Daoy (cell line): Measurements from ENCODE around the gene SLC49A3. TPM values are rescaled to one million over a fixed set of nuclear protein-coding genes. Genes with fewer than 3 reads are reported as not detected.

Experiments used
- DNase-seq: peaks from one replicate; pipeline ENCODE4 v3.0.0-alpha.2; 2015; ENCODE audit warnings: low read depth
- total RNA-seq: library from RNA; depleted of rRNA; stranded (reverse); fragments of >200 nt; shearing (Covaris generic); gene quantifications from 2 replicates; pipeline ENCODE4 v1.2.3, GENCODE V29; 2014

The SLC49A3 gene
- total RNA-seq, 1 experiment from 2014 or later = not detected

- no peak for DNase-seq
Measured at GRCh38 chr4:666822-667544, 22.0 kb downstream of the SLC49A3 start.

- no peak for DNase-seq
Measured at GRCh38 chr4:666436-666810, 22.5 kb downstream of the SLC49A3 start.

- no peak for DNase-seq
Measured at GRCh38 chr4:665751-666435, 23.1 kb downstream of the SLC49A3 start.

- no peak for DNase-seq
Measured at GRCh38 chr4:665381-665750, 23.6 kb downstream of the SLC49A3 start.

GRCh38 chr4:664713-665231 is 24.2 kb downstream of the SLC49A3 start:
- no peak for DNase-seq

- peak; percentile 60 for DNase-seq
Measured at GRCh38 chr4:663438-664428, 25.2 kb downstream of the SLC49A3 start.

GRCh38 chr4:663046-663437 is 25.9 kb downstream of the SLC49A3 start:
- no peak for DNase-seq

GRCh38 chr4:661881-662761 is 26.8 kb downstream of the SLC49A3 start:
- no peak for DNase-seq

- DNase-seq = no peak
Measured at GRCh38 chr4:661231-661630, 27.7 kb downstream of the SLC49A3 start.

- DNase-seq = no peak
Measured at GRCh38 chr4:660401-660800, 28.6 kb downstream of the SLC49A3 start.

- no peak for DNase-seq
Measured at GRCh38 chr4:659851-660250, 29.1 kb downstream of the SLC49A3 start.

- DNase-seq = no peak
Measured at GRCh38 chr4:658681-659667, 30.0 kb downstream of the SLC49A3 start.

GRCh38 chr4:657834-658667 is 30.9 kb downstream of the SLC49A3 start:
- no peak for DNase-seq

GRCh38 chr4:657338-657833 is 31.6 kb downstream of the SLC49A3 start:
- no peak for DNase-seq

- DNase-seq = no peak
Measured at GRCh38 chr4:656436-657337, 32.3 kb downstream of the SLC49A3 start.

- DNase-seq = no peak
Measured at GRCh38 chr4:655464-656151, 33.3 kb downstream of the SLC49A3 start.

- no peak for DNase-seq
Measured at GRCh38 chr4:654871-655463, 34.0 kb downstream of the SLC49A3 start.
